GM21723 (cell line): ENCODE results near the gene VEGFA.

Experiments
- ATAC-seq: cut with Tn5 transposase; IDR thresholded peaks from one replicate; pipeline ENCODE4 v1.9.1; 2021; ENCODE audit warnings: mild to moderate bottlenecking, moderate library complexity; ENCODE audit not compliant: unreplicated experiment

Gene VEGFA

GRCh38 chr6:43759136-43759906 is 10.7 kb upstream of the VEGFA start:
- no peak for ATAC-seq

GRCh38 chr6:43759907-43760206 is 10.2 kb upstream of the VEGFA start:
- no peak for ATAC-seq

GRCh38 chr6:43760210-43761168 is 9.5 kb upstream of the VEGFA start:
- ATAC-seq, result no peak

- ATAC-seq, result no peak
Observed at GRCh38 chr6:43761666-43762409, 8.2 kb upstream of the VEGFA start.

- ATAC-seq, result no peak
Observed at GRCh38 chr6:43762410-43762768, 7.6 kb upstream of the VEGFA start.

- no peak for ATAC-seq
Observed at GRCh38 chr6:43762966-43763695, 6.9 kb upstream of the VEGFA start.

- no peak for ATAC-seq
Observed at GRCh38 chr6:43763812-43764522, 6.0 kb upstream of the VEGFA start.

GRCh38 chr6:43764772-43765171 is 5.2 kb upstream of the VEGFA start:
- ATAC-seq, result no peak

- ATAC-seq, result no peak
Observed at GRCh38 chr6:43765776-43766499, 4.1 kb upstream of the VEGFA start.

- ATAC-seq, result no peak
Observed at GRCh38 chr6:43766500-43766853, 3.5 kb upstream of the VEGFA start.

GRCh38 chr6:43766964-43767461 is 3.0 kb upstream of the VEGFA start:
- no peak for ATAC-seq

- no peak for ATAC-seq
Observed at GRCh38 chr6:43767553-43768505, 2.2 kb upstream of the VEGFA start.

- no peak for ATAC-seq
Observed at GRCh38 chr6:43768506-43768860, 1.5 kb upstream of the VEGFA start.

GRCh38 chr6:43768983-43769525 is 957 bp upstream of the VEGFA start:
- no peak for ATAC-seq

- ATAC-seq, result no peak
Observed at GRCh38 chr6:43770372-43771209, 580 bp downstream of the VEGFA start.

- ATAC-seq, result no peak
Observed at GRCh38 chr6:43771210-43771857, 1.3 kb downstream of the VEGFA start.
